HUDEP-2 (cell line): Measurements from ENCODE around the gene NDUFB10.

Source experiments
- DNase-seq, 76 experiments: peaks; one replicate each; lab custom pipeline; 2025; ENCODE audit not compliant: unreplicated experiment in 76 of 76; lab: John Stamatoyannopoulos, UW

Gene NDUFB10

GRCh38 chr16:1982013-1982433 lies 22.7 kb downstream of the NDUFB10 start:
- DNase-seq = no peak

DNA sequence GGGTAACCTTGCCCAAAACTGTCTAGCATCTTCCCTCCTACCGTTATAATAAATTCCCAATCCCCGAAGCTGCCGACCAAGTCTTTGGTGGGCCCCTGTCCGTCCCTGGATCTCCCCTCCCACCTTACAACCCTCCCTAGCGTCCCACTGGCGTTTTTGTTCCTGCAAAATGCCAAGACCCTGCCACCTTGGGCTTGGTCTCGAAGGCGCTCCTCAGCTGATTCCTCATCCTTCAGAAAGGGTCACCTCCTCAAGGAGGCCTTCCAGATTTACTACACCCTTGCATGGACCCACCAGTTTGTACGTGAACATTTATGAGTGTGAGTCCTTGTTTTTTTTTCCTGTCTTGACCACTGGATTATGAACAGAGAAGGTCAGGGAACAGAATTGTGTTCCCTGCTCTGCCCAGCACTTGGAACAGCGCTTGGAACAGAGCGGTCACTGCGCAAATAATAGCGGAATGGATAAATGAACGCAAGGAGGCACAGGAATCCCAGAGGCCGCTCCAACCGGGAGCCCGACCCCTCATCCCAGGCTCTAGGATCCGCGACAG lies 23.7 kb downstream of the NDUFB10 start:
- no peak for DNase-seq

GRCh38 chr16:1983544-1984346 lies 24.4 kb downstream of the NDUFB10 start, which contains the start of gene GFER:
Gene GFER, plus strand, starts transcription at chr16:1984193. Its CDS starts 26 bp downstream, at chr16:1984219.
- DNase-seq = peak in 71 of 76 experiments; percentile 32 to 91 (median 75)

DNA sequence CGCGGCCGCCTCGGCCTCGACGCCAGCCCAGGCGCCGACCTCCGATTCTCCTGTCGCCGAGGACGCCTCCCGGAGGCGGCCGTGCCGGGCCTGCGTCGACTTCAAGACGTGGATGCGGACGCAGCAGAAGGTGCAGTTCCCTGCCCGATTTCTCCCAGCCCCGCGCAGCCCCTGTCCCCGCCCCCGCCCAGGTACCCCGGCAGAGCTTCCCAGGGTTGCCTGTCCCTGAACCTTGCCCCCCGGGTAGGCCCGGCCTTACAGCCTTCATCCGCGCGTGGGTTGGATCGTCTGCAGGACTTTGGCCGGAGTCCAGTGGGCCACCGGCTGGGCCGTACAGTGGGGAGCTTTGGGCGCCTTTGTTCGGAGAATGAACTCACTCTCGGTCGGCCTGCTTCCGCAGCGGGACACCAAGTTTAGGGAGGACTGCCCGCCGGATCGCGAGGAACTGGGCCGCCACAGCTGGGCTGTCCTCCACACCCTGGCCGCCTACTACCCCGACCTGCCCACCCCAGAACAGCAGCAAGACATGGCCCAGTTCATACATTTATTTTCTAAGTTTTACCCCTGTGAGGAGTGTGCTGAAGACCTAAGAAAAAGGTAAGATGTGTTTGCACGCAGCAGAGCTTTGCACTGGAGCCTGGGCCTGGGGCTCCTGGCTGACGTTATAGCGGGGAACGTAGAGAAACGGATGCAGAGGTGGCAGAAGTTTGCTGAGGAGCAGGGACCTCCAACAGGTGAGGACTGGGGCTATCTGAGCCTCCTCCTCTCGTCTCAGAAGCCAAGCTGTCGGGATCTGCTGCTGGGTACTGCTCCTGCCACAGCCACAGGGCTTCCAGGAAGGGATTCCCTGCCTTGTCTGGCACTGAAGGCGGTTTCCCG lies 25.2 kb downstream of the NDUFB10 start:
- DNase-seq = peak in 6 of 76 experiments; percentile 21 to 55 (median 51)

DNA sequence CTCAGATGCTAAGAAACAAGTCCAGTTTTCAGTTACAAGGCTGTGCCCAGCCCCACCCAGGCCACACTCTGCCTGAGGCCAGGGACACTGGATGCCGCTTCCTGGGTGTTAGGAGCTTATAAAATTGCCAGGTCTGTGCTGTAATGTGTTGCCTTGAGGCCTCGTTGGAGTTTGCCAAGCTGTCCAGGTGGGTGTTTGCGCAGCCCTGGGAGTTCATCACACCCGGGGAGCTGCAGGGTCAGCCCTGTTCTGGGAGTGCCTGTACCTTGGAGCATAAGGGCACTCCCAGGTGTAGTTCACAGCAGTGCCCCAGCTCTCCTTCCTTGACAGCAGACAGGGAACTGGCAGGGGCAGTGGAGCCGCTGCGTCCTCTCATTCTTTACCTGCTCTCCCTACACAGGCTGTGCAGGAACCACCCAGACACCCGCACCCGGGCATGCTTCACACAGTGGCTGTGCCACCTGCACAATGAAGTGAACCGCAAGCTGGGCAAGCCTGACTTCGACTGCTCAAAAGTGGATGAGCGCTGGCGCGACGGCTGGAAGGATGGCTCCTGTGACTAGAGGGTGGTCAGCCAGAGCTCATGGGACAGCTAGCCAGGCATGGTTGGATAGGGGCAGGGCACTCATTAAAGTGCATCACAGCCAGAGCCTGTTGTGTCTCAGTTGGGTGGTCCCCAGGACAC lies 26.3 kb downstream of the NDUFB10 start:
- no peak for DNase-seq

- DNase-seq = no peak
These were observed 27.9 kb downstream of the NDUFB10 start for GRCh38 chr16:1987198-1987597.

DNA sequence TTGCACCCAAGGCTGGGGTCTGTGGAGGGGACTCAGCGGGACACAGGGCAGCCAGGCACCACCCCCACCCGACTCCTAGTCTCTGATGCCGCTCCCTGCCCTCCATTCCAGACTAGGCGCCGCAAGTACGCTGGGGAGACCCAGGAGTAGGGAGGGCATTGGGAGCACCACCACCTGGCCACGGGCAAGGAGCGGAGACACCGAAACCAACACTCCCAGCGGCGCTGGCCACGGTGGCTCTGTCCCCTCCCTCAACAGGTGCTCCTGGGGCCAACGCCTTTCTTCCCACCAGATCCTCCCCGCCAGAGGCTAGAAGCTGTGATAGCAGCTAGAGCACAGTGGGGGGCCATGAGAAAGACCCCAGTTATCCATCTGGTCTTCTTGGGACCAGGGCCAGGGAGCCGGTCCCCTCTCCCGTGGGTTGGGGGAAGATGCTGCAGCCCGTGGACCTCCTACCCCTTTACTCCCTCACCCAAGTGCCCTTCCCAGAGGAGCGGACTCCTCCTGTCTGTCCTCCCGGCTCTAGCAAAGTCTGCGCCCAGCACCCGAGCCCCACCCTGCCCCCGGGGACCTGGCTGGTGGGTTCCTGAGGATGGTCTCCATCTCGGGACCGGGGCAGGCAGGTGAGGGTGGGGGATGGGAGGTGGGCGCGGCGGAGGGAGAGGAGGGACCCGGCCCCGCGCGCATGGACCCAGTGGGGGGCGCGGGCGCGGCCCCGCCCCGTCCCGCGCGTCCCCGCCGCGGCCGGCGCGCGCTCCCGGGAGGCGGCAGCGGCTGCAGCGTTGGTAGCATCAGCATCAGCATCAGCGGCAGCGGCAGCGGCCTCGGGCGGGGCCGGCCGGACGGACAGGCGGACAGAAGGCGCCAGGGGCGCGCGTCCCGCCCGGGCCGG lies 30.1 kb downstream of the NDUFB10 start, which contains the start of gene SYNGR3:
SYNGR3 (plus strand) TSS at position 762 of the 892 bp plus-strand sequence. CDS start 133 bp downstream, outside the sequence.
- peak in 1 of 76 experiments; percentile 33 for DNase-seq

GRCh38 chr16:1990101-1990350 lies 30.7 kb downstream of the NDUFB10 start:
- DNase-seq = no peak

DNA sequence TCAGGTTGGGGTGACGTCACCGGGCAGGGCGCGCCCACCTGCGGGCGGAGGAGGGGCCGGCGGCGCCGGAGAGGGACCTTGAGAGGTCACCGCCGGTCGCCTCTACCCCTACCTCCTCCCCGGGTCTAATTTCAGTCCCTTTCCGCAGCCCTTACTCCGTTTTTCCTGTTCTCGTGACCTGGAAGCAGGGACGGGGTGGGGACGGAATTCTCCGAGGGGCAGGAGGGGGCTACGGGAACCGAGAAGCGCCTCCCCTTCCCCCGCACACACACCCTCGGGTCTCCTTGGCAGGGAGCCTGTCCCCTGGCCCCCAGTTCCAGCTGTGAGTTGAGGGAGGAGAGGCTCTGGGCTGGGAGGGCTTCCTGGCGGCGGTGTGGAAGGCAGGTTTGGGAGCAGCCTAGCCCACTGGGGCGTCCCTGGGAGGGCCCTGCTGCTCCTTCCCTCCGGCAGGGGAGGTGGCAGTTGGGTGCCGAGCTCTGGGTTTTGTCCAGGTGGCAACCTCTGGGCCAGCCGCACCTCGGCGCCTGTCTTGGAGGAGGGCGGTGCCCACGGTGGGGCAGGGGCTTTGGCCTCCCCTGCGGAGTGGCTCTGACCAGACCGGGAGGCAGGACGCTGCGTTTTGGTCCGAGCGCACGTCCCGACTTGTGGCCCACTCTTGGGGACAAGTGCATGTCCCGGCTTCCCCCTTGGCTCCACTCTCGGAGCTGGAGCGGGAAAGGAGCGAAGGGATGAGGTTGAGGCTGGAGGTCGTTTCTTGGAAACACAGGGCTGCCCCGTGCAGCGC lies 31.2 kb downstream of the NDUFB10 start:
- DNase-seq = no peak

- no peak for DNase-seq
These were observed 31.8 kb downstream of the NDUFB10 start for GRCh38 chr16:1991135-1991551.

DNA sequence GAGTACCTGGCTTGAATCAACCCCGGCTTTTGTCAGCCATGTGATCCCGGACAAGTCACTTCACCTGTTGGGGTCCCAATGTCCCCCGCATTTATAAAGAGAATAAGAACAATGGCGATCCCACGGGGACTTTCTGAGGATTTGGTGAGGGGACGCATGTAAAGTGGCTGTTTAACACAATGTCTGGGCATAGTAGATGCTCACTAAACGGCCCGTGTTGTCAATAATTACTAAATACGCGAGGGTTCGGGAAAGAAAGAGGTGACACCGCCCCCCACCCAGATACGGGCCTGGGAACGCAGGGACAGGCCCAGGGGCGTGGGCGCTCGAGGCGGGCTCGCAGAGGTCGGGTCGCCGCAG lies 32.2 kb downstream of the NDUFB10 start:
- DNase-seq = no peak

DNA sequence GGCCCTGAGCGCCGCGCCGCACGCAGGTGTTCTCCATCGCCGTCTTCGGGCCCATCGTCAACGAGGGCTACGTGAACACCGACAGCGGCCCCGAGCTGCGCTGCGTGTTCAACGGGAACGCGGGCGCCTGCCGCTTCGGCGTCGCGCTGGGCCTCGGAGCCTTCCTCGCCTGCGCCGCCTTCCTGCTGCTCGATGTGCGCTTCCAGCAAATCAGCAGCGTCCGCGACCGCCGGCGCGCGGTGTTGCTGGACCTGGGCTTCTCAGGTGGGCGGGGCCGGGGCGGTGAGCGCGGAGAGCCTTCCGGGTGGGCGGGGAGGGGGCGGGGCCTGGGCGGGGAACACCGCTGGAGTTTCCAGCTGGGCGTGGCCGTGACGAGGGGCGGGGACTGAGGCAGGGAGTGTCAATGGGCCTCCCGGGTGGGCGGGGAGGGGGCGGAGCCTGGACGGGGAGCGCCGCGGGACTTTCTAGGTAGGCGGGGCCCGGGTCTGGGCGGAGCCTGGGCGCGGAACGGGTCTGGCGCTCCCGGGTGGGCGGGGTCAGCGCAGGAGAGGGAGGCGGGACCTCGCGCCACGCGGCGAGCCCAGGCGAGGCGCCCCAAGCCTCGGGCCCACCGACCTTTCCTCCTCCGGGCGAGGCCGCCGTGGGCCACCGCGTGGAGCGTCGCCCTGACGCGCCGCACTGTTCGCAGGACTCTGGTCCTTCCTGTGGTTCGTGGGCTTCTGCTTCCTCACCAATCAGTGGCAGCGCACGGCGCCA lies 32.8 kb downstream of the NDUFB10 start:
- DNase-seq = peak in 75 of 76 experiments; percentile 42 to 100 (median 98)

GRCh38 chr16:1992704-1993317 lies 33.5 kb downstream of the NDUFB10 start:
- peak in 6 of 76 experiments; percentile 8 to 52 (median 30) for DNase-seq

- no peak for DNase-seq
These were observed 34.4 kb downstream of the NDUFB10 start for GRCh38 chr16:1993731-1994131.

DNA sequence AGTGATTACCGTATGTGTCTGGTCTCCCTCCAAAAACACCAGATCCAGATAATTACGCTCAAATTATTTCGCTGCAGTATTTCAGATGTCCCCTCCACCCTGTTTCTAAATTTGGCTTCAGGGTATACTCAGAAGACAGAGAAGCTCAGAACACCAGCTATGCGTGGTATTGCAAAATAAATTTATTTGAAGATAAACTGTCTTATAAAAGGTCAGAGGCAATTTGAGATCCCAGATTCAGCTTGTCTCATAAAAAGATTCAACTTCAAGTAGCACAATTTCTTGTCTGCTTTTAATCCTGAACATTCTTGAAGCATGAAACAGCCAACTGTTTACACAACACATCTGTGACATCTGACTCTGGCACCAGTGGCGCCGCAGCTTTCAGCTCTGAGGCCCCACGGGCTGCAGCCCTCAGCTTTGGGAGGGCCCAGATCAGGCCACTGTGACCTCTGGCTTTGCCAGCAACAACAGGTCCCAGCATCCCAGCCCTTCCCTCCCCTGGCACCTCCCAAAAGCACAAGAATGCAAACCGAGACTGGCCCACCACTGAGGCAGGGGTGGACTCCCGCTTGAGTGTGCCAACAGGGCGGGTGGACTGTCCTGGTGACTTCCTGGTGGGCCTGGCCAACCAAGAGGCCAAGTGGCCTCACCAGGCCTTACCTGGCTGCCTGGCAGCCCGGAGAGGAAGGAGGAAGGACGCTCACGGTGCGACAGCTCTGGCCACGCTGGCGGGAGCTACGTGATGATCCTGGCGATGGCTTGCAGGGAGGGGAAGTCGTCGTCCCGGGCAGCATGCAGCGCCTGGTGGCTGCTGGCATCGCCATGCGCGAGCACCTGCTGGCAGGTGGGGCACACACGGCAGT lies 38.4 kb downstream of the NDUFB10 start:
- no peak for DNase-seq

- DNase-seq = no peak
These were observed 39.1 kb downstream of the NDUFB10 start for GRCh38 chr16:1998360-1998835.
